Ecto neural progenitor cell (in vitro differentiated cells): ENCODE measurements around the gene TRIP10.
"Not testable (repeated sequence)": the region's sequence is repeated elsewhere in the genome, so short reads cannot be mapped to it uniquely, and the experiment has no call there.

Experiments used
- DNase-seq: peaks from one replicate; pipeline ENCODE4 v3.0.0-alpha.2; 2018; ENCODE audit warnings: low spot score

TRIP10 gene

DNA sequence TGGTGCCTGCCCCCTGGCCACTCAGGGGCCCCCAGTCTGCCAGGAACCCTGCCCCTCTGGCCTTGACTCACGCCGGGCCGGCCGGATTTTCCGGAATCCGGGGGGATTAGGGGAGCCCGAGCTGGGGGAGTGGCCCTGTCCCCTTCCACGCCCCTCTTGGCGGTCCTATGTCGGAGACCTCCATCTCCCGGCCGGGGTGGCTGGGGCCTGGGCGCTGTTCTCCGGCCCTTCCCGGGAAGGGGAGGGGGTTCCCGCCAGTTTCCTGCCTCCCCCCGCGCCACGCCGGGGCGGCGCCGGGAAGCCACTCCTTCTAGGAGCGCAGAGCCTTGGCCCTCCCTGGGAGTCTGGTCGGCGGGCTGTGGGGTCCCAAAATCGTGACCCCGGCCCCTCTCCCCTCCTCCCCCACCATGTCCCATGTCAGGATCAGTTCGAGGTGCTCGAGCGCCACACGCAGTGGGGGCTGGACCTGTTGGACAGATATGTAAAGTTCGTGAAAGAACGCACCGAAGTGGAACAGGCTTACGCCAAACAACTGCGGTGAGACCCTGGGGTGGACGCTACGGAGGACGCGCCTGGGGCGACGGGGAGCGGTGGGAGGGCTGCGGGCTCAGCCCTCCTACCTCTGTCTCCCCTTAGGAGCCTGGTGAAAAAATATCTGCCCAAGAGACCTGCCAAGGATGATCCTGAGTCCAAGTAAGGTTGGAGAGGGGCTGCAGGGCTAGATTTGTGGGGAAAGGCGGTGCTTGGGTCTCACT is 1.3 kb downstream of the TRIP10 start:
- DNase-seq, result peak; percentile 84

DNA sequence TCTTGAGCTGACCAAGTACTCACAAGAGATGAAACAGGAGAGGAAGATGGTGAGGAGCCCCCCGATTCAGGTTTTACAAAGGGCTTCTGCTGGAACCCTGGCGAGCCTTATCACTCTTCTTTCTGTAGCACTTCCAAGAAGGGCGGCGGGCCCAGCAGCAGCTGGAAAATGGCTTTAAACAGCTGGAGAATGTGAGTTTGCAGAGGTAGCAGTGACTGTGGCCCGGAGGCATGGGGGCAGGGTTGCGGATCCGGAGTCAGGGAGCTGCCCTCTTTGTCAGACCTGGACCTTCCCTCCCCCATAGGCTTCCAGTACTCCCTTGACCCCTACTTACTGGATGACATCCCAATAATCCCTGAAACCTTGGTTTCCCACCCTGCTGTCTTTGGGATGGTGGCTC is 3.6 kb downstream of the TRIP10 start:
- peak; percentile 59 for DNase-seq

GRCh38 chr19:6743714-6744380 is 4.4 kb downstream of the TRIP10 start:
- DNase-seq, result no peak

- DNase-seq, result no peak
Observed at GRCh38 chr19:6744381-6745301, 5.2 kb downstream of the TRIP10 start.

DNA sequence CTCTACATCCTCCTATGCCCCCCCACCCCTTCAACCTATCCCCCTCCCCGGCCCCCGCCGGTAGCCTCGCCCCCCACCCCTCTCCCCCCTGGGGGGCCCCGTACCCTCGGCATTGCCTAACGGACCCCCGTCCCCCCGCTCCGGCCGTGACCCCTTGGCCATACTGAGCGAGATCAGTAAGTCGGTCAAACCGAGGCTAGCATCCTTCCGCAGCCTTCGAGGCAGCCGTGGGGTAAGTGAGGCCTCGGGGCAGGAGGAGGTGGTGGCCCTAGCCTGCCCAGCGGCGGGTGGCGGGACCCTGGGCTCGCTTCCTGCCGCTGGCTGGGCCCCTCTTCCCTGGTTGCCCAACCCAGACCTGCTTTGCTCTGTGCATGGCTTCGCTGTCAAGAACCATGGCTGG is 6.5 kb downstream of the TRIP10 start:
- DNase-seq, result no peak

- DNase-seq, result not testable (repeated sequence)
Observed at GRCh38 chr19:6748543-6748942, 9.1 kb downstream of the TRIP10 start.

DNA sequence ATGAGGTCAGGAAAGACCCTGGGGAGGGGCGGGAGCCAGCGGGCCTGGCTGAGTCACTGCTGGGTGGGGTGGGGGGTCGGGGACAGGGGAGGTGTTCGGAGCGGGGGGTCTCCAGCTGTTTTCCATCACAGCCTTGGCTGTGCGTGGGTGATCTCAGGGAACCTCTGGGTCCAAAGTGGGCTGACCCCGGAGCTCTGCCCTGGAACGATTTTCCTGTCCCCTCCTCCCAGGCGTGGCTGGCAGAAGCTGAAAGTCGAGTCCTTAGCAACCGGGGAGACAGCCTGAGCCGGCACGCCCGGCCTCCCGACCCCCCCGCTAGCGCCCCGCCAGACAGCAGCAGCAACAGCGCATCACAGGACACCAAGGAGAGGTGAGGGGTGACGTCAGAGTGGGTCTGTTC is 10.6 kb downstream of the TRIP10 start:
- DNase-seq, result no peak

GRCh38 chr19:6751189-6751588 is 11.7 kb downstream of the TRIP10 start:
- DNase-seq, result no peak

GRCh38 chr19:6752256-6753177 is 13.0 kb downstream of the TRIP10 start:
- DNase-seq, result peak; percentile 78

DNA sequence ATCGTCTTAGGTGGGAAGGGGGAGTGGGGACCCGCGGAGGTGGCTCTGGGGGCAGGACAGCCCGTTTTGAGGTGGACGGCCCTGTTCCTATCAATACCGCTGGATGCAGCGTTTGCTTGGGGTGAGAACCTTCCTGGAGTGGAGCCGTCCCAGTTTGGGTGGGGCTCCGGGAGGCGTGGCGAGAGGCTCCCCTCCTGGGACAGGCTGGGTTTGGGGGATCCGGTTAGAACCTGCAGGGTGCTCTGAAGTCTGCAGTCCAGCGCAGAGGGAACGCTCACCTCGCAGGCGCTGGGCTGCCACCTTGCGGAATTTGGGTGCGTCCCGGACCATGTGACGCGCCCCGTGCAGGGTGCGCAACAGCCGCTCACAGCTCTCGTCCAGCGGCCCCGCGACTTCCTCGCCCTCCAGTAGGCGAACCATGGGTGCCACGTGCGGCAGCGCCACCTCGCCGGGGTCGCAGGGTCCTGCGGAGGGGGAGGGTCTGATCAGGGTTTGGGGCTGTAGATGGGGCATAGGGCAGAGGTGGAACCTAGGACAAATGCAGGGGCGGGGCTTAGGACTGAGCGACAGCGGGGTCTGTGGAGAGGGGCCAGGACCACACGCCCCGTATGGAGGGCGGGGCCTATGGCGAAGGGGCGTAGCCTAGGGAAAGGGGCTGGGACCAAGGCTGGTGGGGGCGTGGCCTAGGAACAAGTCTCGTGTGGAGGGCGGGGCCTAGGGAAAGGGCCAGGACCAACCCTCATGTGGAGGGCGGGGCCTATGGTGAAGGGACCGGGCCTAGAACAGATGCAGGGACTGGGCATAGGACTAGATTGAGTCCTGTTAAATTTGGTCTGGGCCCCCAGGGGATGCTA is 13.9 kb downstream of the TRIP10 start:
- peak; percentile 97 for DNase-seq

- DNase-seq, result no peak
Observed at GRCh38 chr19:6754136-6754535, 14.7 kb downstream of the TRIP10 start.

GRCh38 chr19:6754653-6755463 is 15.4 kb downstream of the TRIP10 start:
- no peak for DNase-seq

DNA sequence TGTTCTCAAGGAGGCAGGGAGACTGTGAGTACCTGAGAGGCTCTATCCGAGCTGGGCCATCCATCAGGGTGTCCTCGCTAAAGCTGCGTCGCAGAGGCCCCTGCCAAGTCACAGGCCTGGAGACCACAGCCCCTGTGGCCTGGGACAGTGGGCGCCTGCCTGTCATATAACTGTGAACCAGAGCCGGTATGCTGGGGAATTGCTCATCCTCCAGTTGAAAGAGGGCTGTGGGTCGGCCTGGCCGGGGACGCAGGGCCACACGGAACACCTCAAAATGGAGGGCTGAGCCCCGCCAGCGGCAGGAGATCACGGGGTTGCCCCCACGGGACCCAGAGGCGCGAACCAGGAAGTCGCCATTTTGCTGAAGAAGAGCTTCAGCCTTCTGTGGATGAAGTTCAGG is 21.1 kb downstream of the TRIP10 start:
- no peak for DNase-seq

- no peak for DNase-seq
Observed at GRCh38 chr19:6761053-6761676, 21.7 kb downstream of the TRIP10 start.

- DNase-seq, result not testable (repeated sequence)
Observed at GRCh38 chr19:6762253-6762797, 22.8 kb downstream of the TRIP10 start.

DNA sequence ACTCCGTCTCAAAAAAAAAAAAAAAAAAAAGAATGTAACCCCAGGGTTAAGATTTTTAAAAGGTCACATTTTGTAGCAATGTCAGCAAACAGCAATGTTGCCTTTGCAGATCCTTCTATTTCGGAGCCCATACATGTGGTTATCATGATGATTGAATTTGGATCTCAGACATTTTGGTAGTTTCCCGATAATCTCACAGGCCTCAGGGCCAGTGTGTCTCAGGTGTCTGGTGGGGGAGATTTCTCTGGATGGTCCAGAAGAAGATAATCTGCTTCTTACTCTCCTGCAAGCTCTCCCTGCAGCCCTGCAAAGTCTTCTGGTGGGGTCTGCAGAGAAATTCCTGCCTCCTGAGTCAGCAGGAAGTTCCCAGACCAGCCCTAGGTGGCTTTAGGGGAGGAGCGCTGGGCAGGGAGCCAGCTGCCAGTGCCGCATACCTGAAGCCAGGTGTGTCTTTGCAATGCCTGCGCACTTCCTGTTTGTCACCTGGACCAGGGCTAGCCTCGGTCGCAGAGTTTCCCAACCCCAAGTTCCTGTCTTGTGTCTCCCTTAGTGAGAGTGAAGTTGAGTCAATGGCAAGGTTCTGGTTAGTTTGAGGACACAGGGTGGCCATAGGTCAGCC is 26.4 kb downstream of the TRIP10 start:
- no peak for DNase-seq

- DNase-seq, result no peak
Observed at GRCh38 chr19:6766357-6767080, 27.0 kb downstream of the TRIP10 start.

DNA sequence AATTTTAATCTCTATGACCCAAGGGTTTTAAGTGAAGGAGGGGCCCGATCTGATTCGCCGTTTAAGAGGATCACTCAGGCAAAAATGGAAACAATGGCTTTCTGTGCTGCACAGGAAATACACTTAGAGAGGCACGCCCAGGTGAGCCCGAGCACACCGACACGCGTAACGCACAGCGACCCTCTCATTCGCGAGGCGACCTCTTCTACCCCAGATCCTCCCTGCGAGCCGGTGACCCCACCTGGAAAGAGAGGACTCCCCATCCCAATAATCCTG is 27.5 kb downstream of the TRIP10 start:
- no peak for DNase-seq
